HEK293 (cell line): ENCODE results near the gene TP53BP2.
A peak's percentile ranks its signal among the peaks of the same experiment; 100 is the strongest.

Experiments used
- CTCF ChIA-PET: fragments of 350-600 bp; formaldehyde crosslinking; extraction: SDS; loops from one replicate; lab custom pipeline; 2021; ENCODE audit warnings: antibody characterized with exemption; lab: Yijun Ruan, JAX
- POLR2A ChIA-PET: fragments of 300-600 bp; formaldehyde crosslinking; extraction: SDS; loops from one replicate; lab custom pipeline; 2020; ENCODE audit warnings: antibody characterized with exemption, inconsistent platforms; lab: Yijun Ruan, JAX
- H3K27ac ChIP-seq: fragments of 200-500 bp; sonication (Bioruptor generic); 2 replicates; pipeline ENCODE4 v1.5.1; 2014; ENCODE audit warnings: low read depth, low read length, control low read depth, inconsistent platforms; ENCODE audit errors: extremely low read depth
- H3K36me3 ChIP-seq, 2 experiments: fragments of 200-500 bp in 1 of 2; sonication (Bioruptor generic) in 1 of 2; 1 replicate in 1 of 2; 2 replicates in 1 of 2; pipeline ENCODE4 v1.5.1; 2014 to 2017; ENCODE audit warnings: inconsistent platforms in 2 of 2, low read length in 2 of 2; ENCODE audit not compliant: control insufficient read depth in 2 of 2, insufficient read depth in 1 of 2
- H3K4me1 ChIP-seq: fragments of 200-500 bp; sonication (Bioruptor generic); 2 replicates; pipeline ENCODE4 v1.5.1; 2014; ENCODE audit warnings: mild to moderate bottlenecking, low read length, inconsistent platforms; ENCODE audit not compliant: control insufficient read depth, insufficient read depth
- H3K4me3 ChIP-seq: 2 replicates; pipeline ENCODE4 v1.5.1; 2011; ENCODE audit warnings: low read depth, mild to moderate bottlenecking, control low read depth, low read length, moderate library complexity
- H3K9me3 ChIP-seq: fragments of 200-500 bp; sonication (Bioruptor generic); 2 replicates; pipeline ENCODE4 v1.5.1; 2014; ENCODE audit warnings: low read depth, low read length, inconsistent platforms; ENCODE audit not compliant: control insufficient read depth, insufficient read depth
- EGR2 ChIP-seq: fragments of 450-650 bp; formaldehyde crosslinking; IDR thresholded peaks from 2 replicates; pipeline ENCODE4 v1.5.1; 2016; ENCODE audit warnings: low read depth, missing biosample characterization, missing genetic modification characterization
- GLIS2 ChIP-seq: fragments of 450-650 bp; formaldehyde crosslinking; IDR thresholded peaks from 2 replicates; pipeline ENCODE4 v1.5.1; 2016; ENCODE audit warnings: missing biosample characterization, missing genetic modification characterization
- KLF1 ChIP-seq: fragments of 450-650 bp; formaldehyde crosslinking; IDR thresholded peaks from 2 replicates; pipeline ENCODE4 v1.5.1; 2016; ENCODE audit warnings: missing biosample characterization, missing genetic modification characterization
- KLF8 ChIP-seq: fragments of 450-650 bp; formaldehyde crosslinking; IDR thresholded peaks from 2 replicates; pipeline ENCODE4 v1.5.1; 2016; ENCODE audit warnings: missing biosample characterization, missing genetic modification characterization
- MZF1 ChIP-seq: fragments of 450-650 bp; formaldehyde crosslinking; IDR thresholded peaks from 2 replicates; pipeline ENCODE4 v1.5.1; 2017; ENCODE audit warnings: missing biosample characterization, missing genetic modification characterization, borderline replicate concordance
- OSR2 ChIP-seq: fragments of 450-650 bp; formaldehyde crosslinking; IDR thresholded peaks from 2 replicates; pipeline ENCODE4 v1.5.1; 2016; ENCODE audit warnings: missing biosample characterization, missing genetic modification characterization
- SCRT2 ChIP-seq: fragments of 450-650 bp; formaldehyde crosslinking; IDR thresholded peaks from 2 replicates; pipeline ENCODE4 v1.5.1; 2016; ENCODE audit warnings: missing biosample characterization, missing genetic modification characterization
- SETDB1 ChIP-seq: IDR thresholded peaks from one replicate; pipeline ENCODE4 v1.6.1; 2017; ENCODE audit warnings: mild to moderate bottlenecking, low read length, moderate library complexity, mixed read lengths; ENCODE audit not compliant: insufficient read length
- SP7 ChIP-seq: fragments of 450-650 bp; formaldehyde crosslinking; IDR thresholded peaks from 2 replicates; pipeline ENCODE4 v1.5.1; 2016; ENCODE audit warnings: missing biosample characterization, missing genetic modification characterization
- WT1 ChIP-seq: fragments of 450-650 bp; formaldehyde crosslinking; IDR thresholded peaks from 2 replicates; pipeline ENCODE4 v1.5.1; 2016; ENCODE audit warnings: missing biosample characterization, missing genetic modification characterization
- ZFHX2 ChIP-seq: fragments of 450-650 bp; formaldehyde crosslinking; conservative IDR thresholded peaks from 2 replicates; pipeline ENCODE4 v1.5.1; 2016; ENCODE audit warnings: missing biosample characterization, missing genetic modification characterization
- ZIC2 ChIP-seq: fragments of 450-650 bp; formaldehyde crosslinking; IDR thresholded peaks from 2 replicates; pipeline ENCODE4 v1.5.1; 2016; ENCODE audit warnings: missing biosample characterization, missing genetic modification characterization
- ZNF155 ChIP-seq: fragments of 450-650 bp; formaldehyde crosslinking; IDR thresholded peaks from 2 replicates; pipeline ENCODE4 v1.5.1; 2016; ENCODE audit warnings: missing biosample characterization, missing genetic modification characterization
- ZNF169 ChIP-seq: fragments of 450-650 bp; formaldehyde crosslinking; IDR thresholded peaks from 2 replicates; pipeline ENCODE4 v1.5.1; 2016; ENCODE audit warnings: missing biosample characterization, missing genetic modification characterization
- ZNF184 ChIP-seq: fragments of 450-650 bp; IDR thresholded peaks from 2 replicates; pipeline ENCODE4 v1.5.1; 2018; ENCODE audit warnings: missing biosample characterization, mild to moderate bottlenecking, missing genetic modification characterization
- ZNF19 ChIP-seq: fragments of 450-650 bp; formaldehyde crosslinking; IDR thresholded peaks from 2 replicates; pipeline ENCODE4; 2016; ENCODE audit warnings: missing biosample characterization, missing genetic modification characterization, low read depth
- ZNF2 ChIP-seq: fragments of 450-650 bp; formaldehyde crosslinking; IDR thresholded peaks from 2 replicates; pipeline ENCODE4 v1.5.1; 2016; ENCODE audit warnings: missing biosample characterization, missing genetic modification characterization
- ZNF223 ChIP-seq: fragments of 450-650 bp; formaldehyde crosslinking; IDR thresholded peaks from 2 replicates; pipeline ENCODE4 v1.5.1; 2016; ENCODE audit warnings: missing biosample characterization, missing genetic modification characterization
- ZNF362 ChIP-seq: fragments of 450-650 bp; formaldehyde crosslinking; IDR thresholded peaks from 2 replicates; pipeline ENCODE4 v1.5.1; 2016; ENCODE audit warnings: missing biosample characterization, missing genetic modification characterization
- ZNF366 ChIP-seq: fragments of 450-650 bp; formaldehyde crosslinking; conservative IDR thresholded peaks from 2 replicates; pipeline ENCODE4 v1.5.1; 2016; ENCODE audit warnings: missing biosample characterization, missing genetic modification characterization
- ZNF423 ChIP-seq: fragments of 450-650 bp; formaldehyde crosslinking; IDR thresholded peaks from 2 replicates; pipeline ENCODE4 v1.5.1; 2016; ENCODE audit warnings: missing biosample characterization, missing genetic modification characterization
- ZNF610 ChIP-seq: fragments of 450-650 bp; formaldehyde crosslinking; IDR thresholded peaks from 2 replicates; pipeline ENCODE4 v1.5.1; 2016; ENCODE audit warnings: missing biosample characterization, missing genetic modification characterization, borderline replicate concordance
- ZNF626 ChIP-seq: fragments of 450-650 bp; sonication (Bioruptor Pico); formaldehyde crosslinking; IDR thresholded peaks from 2 replicates; pipeline ENCODE4 v1.5.1; 2018; ENCODE audit warnings: missing biosample characterization, missing genetic modification characterization, inconsistent platforms
- ZNF791 ChIP-seq: fragments of 450-650 bp; formaldehyde crosslinking; IDR thresholded peaks from 2 replicates; pipeline ENCODE4 v1.5.1; 2016; ENCODE audit warnings: missing biosample characterization, missing genetic modification characterization
- ZNF843 ChIP-seq: fragments of 450-650 bp; formaldehyde crosslinking; IDR thresholded peaks from 2 replicates; pipeline ENCODE4 v1.5.1; 2016; ENCODE audit warnings: missing biosample characterization, missing genetic modification characterization
- TF ChIP-seq, protein P1 (sequence below): sonication (generic); formaldehyde crosslinking; IDR thresholded peaks from 2 replicates; pipeline ENCODE4 v1.8.1; 2022; ENCODE audit warnings: mild to moderate bottlenecking, moderate library complexity, missing genetic modification reagents
- TF ChIP-seq, protein P2 (sequence below): fragments of 450-650 bp; formaldehyde crosslinking; IDR thresholded peaks from 2 replicates; pipeline ENCODE4 v1.5.1; 2016; ENCODE audit warnings: missing biosample characterization, missing genetic modification characterization, borderline replicate concordance

TP53BP2 gene

DNA sequence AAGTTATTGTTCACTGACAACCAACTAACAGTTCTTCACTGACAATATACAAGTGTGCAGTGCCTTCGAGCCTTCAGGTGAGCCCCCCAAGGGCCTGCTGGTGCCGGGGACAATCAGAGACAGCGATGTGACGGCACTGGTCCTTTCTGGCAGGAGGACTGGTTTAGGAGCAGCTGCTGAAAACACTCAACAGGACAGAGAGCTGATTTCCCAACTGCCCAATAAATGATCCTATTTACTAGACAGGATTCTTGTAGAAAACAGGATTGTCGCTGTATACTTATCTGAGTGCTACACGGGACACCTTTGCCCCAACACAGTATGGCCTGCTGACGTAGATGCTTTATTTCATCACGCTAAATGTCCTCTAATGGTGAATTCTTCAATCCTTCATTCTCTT, 65.4 kb downstream of the TP53BP2 start:
- POLR2A ChIA-PET = interaction anchor here (1.9 kb wide), 1 partner anchor 8 kb away, joined by 10 read pairs; no protein-coding TSS in a partner anchor
- Histone ChIP-seq H3K27ac (no peak overlapping the region), H3K4me3 (no peak overlapping the region), H3K36me3 (peaks cover 48 to 71% of the 10 kb centered on the region in 2 experiments), H3K9me3 (no peaks in the 10 kb centered on the region), H3K4me1 (no peaks in the 10 kb centered on the region)
- TF ChIP-seq EGR2 (tag by site-specific recombination) (no peak), ZFHX2 (tag by site-specific recombination) (no peak), ZNF626 (tag by site-specific recombination) (no peak), ZNF169 (tag by site-specific recombination) (no peak), ZNF362 (tag by site-specific recombination) (no peak), ZNF223 (tag by site-specific recombination) (no peak), ZNF843 (tag by site-specific recombination) (no peak), KLF1 (tag by site-specific recombination) (no peak)
- CTCF ChIA-PET = interaction anchor here (0.6 to 1.5 kb wide), 4 partner anchors 31 to 677 kb away, joined by 3 to 5 read pairs (median 3); no protein-coding TSS in a partner anchor

- ChIA-PET CTCF (interaction anchor here (1.2 to 4.3 kb wide), 2 partner anchors 27 to 93 kb away, joined by 3 to 16 read pairs; no protein-coding TSS in a partner anchor), POLR2A (interaction anchor here (1.0 to 1.3 kb wide), 2 partner anchors 11 to 62 kb away, joined by 3 read pairs; no protein-coding TSS in a partner anchor)
- H3K9me3 ChIP-seq = no peaks in the 10 kb centered on the region
- 0 out of 2 replicates have a peak, but pooled peaks have one; percentile 7 for TF ChIP-seq ZNF423 (tag by site-specific recombination)
- TF ChIP-seq ZNF610 = no peak
- no peak for TF ChIP-seq KLF8 (tag by site-specific recombination)
- TF ChIP-seq ZNF2 (tag by site-specific recombination) = no peak
- no peak for TF ChIP-seq SETDB1
- TF ChIP-seq ZIC2 (tag by site-specific recombination) = peak; percentile 69
- TF ChIP-seq OSR2 (tag by site-specific recombination) = peak; percentile 56
- no peak for TF ChIP-seq ZNF19 (tag by site-specific recombination)
- TF ChIP-seq SP7 (tag by site-specific recombination) = peak; percentile 43; the same call in 1 of the 2 replicates
- no peak for TF ChIP-seq SCRT2 (tag by site-specific recombination)
- no peak for TF ChIP-seq ZNF184 (tag by site-specific recombination)
- H3K27ac ChIP-seq = no peak overlapping the region
- peaks cover 57 to 75% of the 10 kb centered on the region in 2 experiments for H3K36me3 ChIP-seq
- H3K4me1 ChIP-seq = peaks cover 5% of the 10 kb centered on the region; the same call in 1 of the 2 replicates
- H3K4me3 ChIP-seq = no peak overlapping the region
Measured at GRCh38 chr1:223776826-223777454, 68.8 kb downstream of the TP53BP2 start.

DNA sequence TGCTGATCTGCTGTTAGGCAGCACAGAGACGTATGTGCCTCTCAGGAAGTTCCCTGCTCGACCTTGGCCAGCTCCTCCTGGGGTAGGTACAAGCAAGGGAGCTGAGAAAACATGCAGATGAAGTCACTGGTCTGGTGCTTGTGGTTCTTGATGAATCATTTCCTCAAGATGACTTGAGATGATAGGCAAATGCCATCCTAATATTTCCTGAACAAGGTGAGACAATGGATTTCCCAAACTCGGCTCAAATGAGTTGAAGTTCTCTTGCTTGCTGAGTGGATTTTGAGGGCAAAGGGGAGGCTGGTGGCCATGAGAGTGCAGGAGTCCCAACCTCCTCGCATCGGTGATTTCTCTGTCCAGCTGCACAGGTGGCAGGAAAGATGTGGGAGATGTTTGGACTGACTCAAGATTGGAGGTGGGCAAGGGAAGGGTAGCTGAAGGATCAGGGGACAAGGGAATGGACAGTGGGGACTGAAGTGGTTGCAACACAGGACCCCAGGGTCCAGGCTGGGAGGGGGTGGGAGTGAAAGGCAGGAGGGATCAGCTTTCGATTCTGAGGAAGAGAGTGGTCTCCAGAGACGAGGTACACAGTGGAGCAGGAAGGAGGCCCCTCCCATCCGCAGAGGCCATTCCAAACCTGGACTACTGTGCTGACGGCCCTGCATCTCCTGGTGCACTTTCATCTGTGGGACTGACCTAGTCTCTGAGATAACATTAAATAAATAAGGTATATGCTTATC, 69.5 kb downstream of the TP53BP2 start:
- H3K4me3 ChIP-seq = no peak overlapping the region
- ChIA-PET POLR2A (interaction anchor here (0.6 to 1.3 kb wide), 3 partner anchors 11 to 61 kb away, joined by 3 read pairs; no protein-coding TSS in a partner anchor), CTCF (interaction anchor here (0.6 to 4.3 kb wide), 6 partner anchors 8 to 273 kb away, joined by 3 to 16 read pairs (median 4); partner anchors contain the start of gene CAPN2)
- H3K4me1 ChIP-seq = peaks cover 12% of the 10 kb centered on the region
- H3K27ac ChIP-seq = no peak overlapping the region
- H3K9me3 ChIP-seq = no peaks in the 10 kb centered on the region
- peaks cover 57 to 75% of the 10 kb centered on the region in 2 experiments for H3K36me3 ChIP-seq
- TF ChIP-seq ZNF791 = no peak
- TF ChIP-seq, protein P1, sequence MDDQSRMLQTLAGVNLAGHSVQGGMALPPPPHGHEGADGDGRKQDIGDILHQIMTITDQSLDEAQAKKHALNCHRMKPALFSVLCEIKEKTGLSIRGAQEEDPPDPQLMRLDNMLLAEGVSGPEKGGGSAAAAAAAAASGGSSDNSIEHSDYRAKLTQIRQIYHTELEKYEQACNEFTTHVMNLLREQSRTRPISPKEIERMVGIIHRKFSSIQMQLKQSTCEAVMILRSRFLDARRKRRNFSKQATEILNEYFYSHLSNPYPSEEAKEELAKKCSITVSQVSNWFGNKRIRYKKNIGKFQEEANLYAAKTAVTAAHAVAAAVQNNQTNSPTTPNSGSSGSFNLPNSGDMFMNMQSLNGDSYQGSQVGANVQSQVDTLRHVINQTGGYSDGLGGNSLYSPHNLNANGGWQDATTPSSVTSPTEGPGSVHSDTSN = no peak
- no peak for TF ChIP-seq ZNF19 (tag by site-specific recombination)
- TF ChIP-seq MZF1 (tag by site-specific recombination) = no peak
- peak; percentile 68 for TF ChIP-seq ZNF366 (tag by site-specific recombination)
- TF ChIP-seq, protein P2, sequence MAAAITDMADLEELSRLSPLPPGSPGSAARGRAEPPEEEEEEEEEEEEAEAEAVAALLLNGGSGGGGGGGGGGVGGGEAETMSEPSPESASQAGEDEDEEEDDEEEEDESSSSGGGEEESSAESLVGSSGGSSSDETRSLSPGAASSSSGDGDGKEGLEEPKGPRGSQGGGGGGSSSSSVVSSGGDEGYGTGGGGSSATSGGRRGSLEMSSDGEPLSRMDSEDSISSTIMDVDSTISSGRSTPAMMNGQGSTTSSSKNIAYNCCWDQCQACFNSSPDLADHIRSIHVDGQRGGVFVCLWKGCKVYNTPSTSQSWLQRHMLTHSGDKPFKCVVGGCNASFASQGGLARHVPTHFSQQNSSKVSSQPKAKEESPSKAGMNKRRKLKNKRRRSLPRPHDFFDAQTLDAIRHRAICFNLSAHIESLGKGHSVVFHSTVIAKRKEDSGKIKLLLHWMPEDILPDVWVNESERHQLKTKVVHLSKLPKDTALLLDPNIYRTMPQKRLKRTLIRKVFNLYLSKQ = no peak
- no peak for TF ChIP-seq WT1
- no peak for TF ChIP-seq GLIS2 (tag by site-specific recombination)
- TF ChIP-seq ZNF626 (tag by site-specific recombination) = no peak
- peak; percentile 41 for TF ChIP-seq OSR2 (tag by site-specific recombination)
- TF ChIP-seq ZNF155 (tag by site-specific recombination) = 0 out of 2 replicates have a peak, but pooled peaks have one; percentile 21
